Endothelial cell of umbilical vein (primary cell): ENCODE results near the gene COL17A1. TPM values are rescaled to one million over a fixed set of nuclear protein-coding genes. Genes with fewer than 3 reads are reported as not detected.

Source experiments
- BruUV-seq: library from RNA; stranded (reverse); fragments of 400-500 nt; replicated peaks from 2 replicates; lab custom pipeline; 2021; lab: Mats Ljungman, UMichigan
- CTCF ChIA-PET: fragments of 300-600, 350-600 bp; sonication (Branson Sonifier 250); formaldehyde crosslinking; loops from one replicate; lab custom pipeline; 2021; ENCODE audit warnings: antibody characterized with exemption, inconsistent platforms; lab: Charles Lee
- POLR2A ChIA-PET: fragments of 300-600, 350-600 bp; sonication (Branson Sonifier 250); formaldehyde crosslinking; loops from one replicate; lab custom pipeline; 2021; ENCODE audit warnings: antibody characterized with exemption, inconsistent platforms; lab: Charles Lee
- DNase-seq: peaks from one replicate; pipeline ENCODE4 v3.0.0-alpha.2; 2011; ENCODE audit warnings: low read depth, low spot score
- FAIRE-seq: peaks from 2 replicates; lab custom pipeline; 2011; peaks lifted over from hg19 to GRCh38; lab: Jason Lieb, UNC
- H2AFZ ChIP-seq: 2 replicates; pipeline ENCODE4 v1.6.0; 2012; ENCODE audit warnings: low read depth, low read length, control low read depth, inconsistent platforms
- H3K27ac ChIP-seq: 2 replicates; pipeline ENCODE4 v1.5.1; 2011; ENCODE audit warnings: low read depth, mild to moderate bottlenecking, control low read depth, low read length, moderate library complexity; ENCODE audit not compliant: insufficient read depth
- H3K27me3 ChIP-seq, 2 experiments: 2 replicates each; pipeline versions ENCODE4 v1.6.0 to v1.6.1; 2011; ENCODE audit warnings: low read length in 2 of 2, mixed read lengths in 1 of 2; ENCODE audit not compliant: control insufficient read depth in 2 of 2, insufficient read depth in 2 of 2
- H3K36me3 ChIP-seq, 2 experiments: 2 replicates in 1 of 2; 3 replicates in 1 of 2; pipeline ENCODE4 v1.5.1; 2011; ENCODE audit warnings: low read length in 2 of 2, mild to moderate bottlenecking in 1 of 2, moderate library complexity in 1 of 2; ENCODE audit not compliant: control insufficient read depth in 2 of 2, insufficient read depth in 2 of 2; ENCODE audit errors: extremely low read depth in 1 of 2
- H3K4me1 ChIP-seq: 3 replicates; pipeline ENCODE4 v1.5.1; 2011; ENCODE audit warnings: mild to moderate bottlenecking, low read length; ENCODE audit not compliant: control insufficient read depth, insufficient read depth; ENCODE audit errors: extremely low read depth
- H3K4me2 ChIP-seq: 2 replicates; pipeline ENCODE4 v1.6.1; 2011; ENCODE audit warnings: low read length, control low read depth, mixed read lengths; ENCODE audit not compliant: insufficient read depth
- H3K4me3 ChIP-seq, 3 experiments: fragments of 200-600 bp in 1 of 3; sonication (generic), shearing (Covaris generic) in 1 of 3; replicated peaks in 1 of 3; 2 replicates each; pipeline ENCODE4 v1.5.1; 2011 to 2016; ENCODE audit warnings: control low read depth in 3 of 3, low read length in 3 of 3, mild to moderate bottlenecking in 2 of 3, inconsistent platforms in 1 of 3, low read depth in 1 of 3, moderate library complexity in 1 of 3; ENCODE audit not compliant: insufficient read depth in 1 of 3
- H3K79me2 ChIP-seq: 2 replicates; pipeline ENCODE4 v1.6.0; 2012; ENCODE audit warnings: low read length, inconsistent platforms; ENCODE audit not compliant: control insufficient read depth, insufficient read depth
- H3K9ac ChIP-seq: replicated peaks from 2 replicates; pipeline ENCODE3; 2011; ENCODE audit warnings: low read length, control low read depth; ENCODE audit not compliant: insufficient read depth; ENCODE audit errors: extremely low read depth
- H3K9me1 ChIP-seq: replicated peaks from 3 replicates; pipeline ENCODE4 v1.6.0; 2011; ENCODE audit warnings: mild to moderate bottlenecking, low read length; ENCODE audit not compliant: control insufficient read depth, insufficient read depth; ENCODE audit errors: extremely low read depth
- H3K9me3 ChIP-seq: replicated peaks from 2 replicates; pipeline ENCODE4 v1.5.1; 2012; ENCODE audit warnings: low read length, inconsistent platforms; ENCODE audit not compliant: control insufficient read depth, insufficient read depth
- H4K20me1 ChIP-seq: replicated peaks from 2 replicates; pipeline ENCODE3; 2011; ENCODE audit warnings: mild to moderate bottlenecking, low read length; ENCODE audit not compliant: control insufficient read depth, insufficient read depth; ENCODE audit errors: extremely low read depth
- CTCF ChIP-seq, 2 donors: IDR thresholded peaks; 1 replicate in 1 of 2; 2 replicates in 1 of 2; pipeline ENCODE4 v1.5.1; 2011; ENCODE audit warnings: low read length in 2 of 2, mild to moderate bottlenecking in 2 of 2, moderate library complexity in 2 of 2, control low read depth in 1 of 2, inconsistent platforms in 1 of 2, low read depth in 1 of 2; ENCODE audit not compliant: insufficient read depth in 1 of 2; ENCODE audit errors: extremely low read depth in 1 of 2
- EZH2 ChIP-seq: IDR thresholded peaks from 2 replicates; pipeline ENCODE4 v1.6.1; 2012; ENCODE audit warnings: borderline replicate concordance, low read depth, mild to moderate bottlenecking, moderate library complexity, low read length, inconsistent platforms; ENCODE audit not compliant: severe bottlenecking
- FOS ChIP-seq: IDR thresholded peaks from 2 replicates; pipeline ENCODE4 v1.6.1; 2011; ENCODE audit warnings: mild to moderate bottlenecking, low read length, moderate library complexity, borderline replicate concordance; ENCODE audit not compliant: insufficient read depth
- JUN ChIP-seq: IDR thresholded peaks from 2 replicates; pipeline ENCODE4 v1.6.1; 2011; ENCODE audit warnings: borderline replicate concordance, low read depth; ENCODE audit not compliant: insufficient read length, insufficient read depth
- MAX ChIP-seq: IDR thresholded peaks from 2 replicates; pipeline ENCODE4 v1.6.1; 2011; ENCODE audit not compliant: insufficient read depth, insufficient read length
- MYC ChIP-seq: IDR thresholded peaks from one replicate; pipeline ENCODE4 v1.6.1; 2011; ENCODE audit warnings: mild to moderate bottlenecking, low read depth, low read length
- POLR2A ChIP-seq: IDR thresholded peaks from 2 replicates; pipeline ENCODE4 v1.6.1; 2012; ENCODE audit warnings: low read depth, mild to moderate bottlenecking, control low read depth, low read length
- POLR2AphosphoS5 ChIP-seq: IDR thresholded peaks from 2 replicates; pipeline ENCODE4 v1.6.1; 2012; ENCODE audit warnings: low read depth, mild to moderate bottlenecking, control low read depth, low read length, moderate library complexity; ENCODE audit not compliant: insufficient read depth
- dilution Hi-C: fragments of 300-500 bp; cut with MboI; formaldehyde crosslinking; loops from one replicate; pipeline ENCODE4 v1.15.0; 2019; ENCODE audit warnings: low sequenced_read_pairs; ENCODE audit not compliant: extremely low pct_ligation_motif_present
- intact Hi-C: fragments of 100-400 bp; cut with micrococcal nuclease; formaldehyde crosslinking; loops from one replicate; pipeline ENCODE4 v1.10.0; 2022
- polyA plus RNA-seq, 4 experiments: library from polyadenylated mRNA; depleted of rRNA in 3 of 4; stranded (reverse) in 3 of 4; unstranded in 1 of 4; fragments of >200 nt; gene quantifications; 2 replicates each; pipeline versions ENCODE4 v1.2.1 to v1.2.3, GENCODE V29; 2011 to 2012; ENCODE audit warnings: missing spikeins in 1 of 4
- total RNA-seq: library from RNA; stranded (reverse); gene quantifications from 2 replicates; pipeline ENCODE4 v1.2.3, GENCODE V29; 2021

The COL17A1 gene
- total and polyA plus RNA-seq, 2 donors (not counting 3 experiments of a cell fraction or from before 2014, with no cell fraction given), result 0.57 to 1.3 TPM

- Histone ChIP-seq H3K4me2 (no peak overlapping the region), H2AFZ (peak overlapping the region; percentile 43), H3K27ac (no peak overlapping the region), H3K79me2 (no peaks in the 10 kb centered on the region), H3K9ac (no peak overlapping the region), H3K4me1 (peaks cover 19% of the 10 kb centered on the region), H3K27me3 (no peaks in the 10 kb centered on the region), H3K9me1 (no peaks in the 10 kb centered on the region), H3K4me3 (no peak overlapping the region), H3K36me3 (no peaks in the 10 kb centered on the region), H3K9me3 (no peaks in the 10 kb centered on the region), H4K20me1 (no peaks in the 10 kb centered on the region)
- no TSS peak for BruUV-seq
- peak; percentile 47 for DNase-seq
- dilution Hi-C loops (no loop called here), intact Hi-C loops (no loop called here)
- no peak for FAIRE-seq
- ChIA-PET POLR2A (no interaction called here), CTCF (interaction anchor here (0.8 to 1.5 kb wide), 2 partner anchors 8 to 30 kb away, joined by 3 to 4 read pairs; partner anchors contain the start of gene SFR1)
- TF ChIP-seq EZH2 (no peak), FOS (no peak), CTCF (IDR thresholded peaks at IDR 0.05; ENCODE audit: extremely low read depth in 1 of 2, insufficient read depth in 1 of 2, low read depth in 1 of 2, low read length in 2 of 2) (no peak), MAX (no peak), POLR2AphosphoS5 (no peak), POLR2A (no peak), JUN (no peak), MYC (no peak)
Measured at GRCh38 chr10:104113376-104113956, 27.8 kb upstream of the COL17A1 start.
